T-helper 17 cell (primary cell): ENCODE data around the gene PUS3. TPM values are rescaled to one million over a fixed set of nuclear protein-coding genes. Genes with fewer than 3 reads are reported as not detected.

ENCODE experiments used
- ATAC-seq: fragments of 150-1000 bp; cut with Tn5 transposase; 2 replicates; pipeline ENCODE4 v1.10.0; 2021; ENCODE audit warnings: mild to moderate bottlenecking, moderate library complexity
- DNase-seq, 3 donors: peaks; one replicate each; pipeline versions ENCODE4 v3.0.0 to v3.0.0-alpha.2; 2020 to 2021
- H3K9me3 ChIP-seq: one replicate; pipeline ENCODE4 v1.7.0; 2013; ENCODE audit warnings: low read length, mild to moderate bottlenecking; ENCODE audit not compliant: control insufficient read depth, poor library complexity, severe bottlenecking
- H3K27ac Mint-ChIP-seq: one replicate; pipeline ENCODE4 v1.8.0; 2022; ENCODE audit warnings: mild to moderate bottlenecking, moderate library complexity, mixed read lengths
- H3K27me3 Mint-ChIP-seq: one replicate; pipeline ENCODE4 v1.8.0; 2022; ENCODE audit warnings: mixed read lengths
- H3K36me3 Mint-ChIP-seq: one replicate; pipeline ENCODE4 v1.8.0; 2022; ENCODE audit warnings: low read depth, mixed read lengths
- H3K4me1 Mint-ChIP-seq: one replicate; pipeline ENCODE4 v1.8.0; 2022; ENCODE audit warnings: mild to moderate bottlenecking, mixed read lengths
- H3K4me3 Mint-ChIP-seq: one replicate; pipeline ENCODE4 v1.8.0; 2022; ENCODE audit warnings: mild to moderate bottlenecking, moderate library complexity, mixed read lengths
- total RNA-seq, 4 donors: library from RNA in 2 of 4; stranded (reverse) in 2 of 4; gene quantifications; one replicate each; pipeline ENCODE4 v1.2.3 and lab custom pipeline; 2022 to 2026

The PUS3 gene
- total RNA-seq, 2 donors from 2014 or later, result 3.5 to 4.1 TPM

DNA sequence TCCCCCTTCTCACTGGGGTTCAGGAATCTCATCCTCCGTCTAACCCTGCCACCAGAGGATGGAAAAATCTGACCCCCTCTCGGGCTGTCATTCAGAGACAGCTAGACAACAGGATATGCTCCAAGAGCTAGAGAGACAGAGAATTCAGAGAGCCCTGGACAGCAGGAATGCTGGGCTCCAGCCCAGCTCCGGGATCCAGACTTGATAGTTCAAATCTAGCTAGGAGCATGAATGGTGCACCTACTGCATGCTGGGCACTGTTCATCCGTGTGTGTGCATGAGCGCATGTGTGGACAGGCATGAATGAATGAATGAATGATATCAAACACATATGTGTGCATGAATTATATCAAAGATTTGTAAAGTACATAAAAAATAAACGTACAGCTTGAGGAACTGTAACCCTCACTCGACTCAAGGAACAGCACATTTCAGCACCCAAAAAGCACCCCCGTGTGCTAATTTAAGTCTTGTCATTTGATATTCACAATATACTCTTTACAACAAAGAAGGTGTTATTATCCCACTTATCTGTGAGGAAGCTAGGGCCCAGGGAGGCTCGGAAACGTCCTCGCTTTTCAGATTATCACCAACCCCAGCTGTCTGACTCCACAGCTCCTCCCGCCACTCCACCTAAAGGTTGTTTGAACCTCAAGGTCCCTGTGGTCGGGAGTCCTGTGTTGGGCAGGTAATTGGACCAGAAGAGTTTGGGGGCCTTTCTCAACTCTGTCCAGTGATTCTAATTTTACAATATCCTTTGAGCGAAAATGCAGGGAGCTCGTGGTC lies 42.2 kb upstream of the PUS3 start:
- H3K4me1 Mint-ChIP-seq, result peaks cover 12% of the 10 kb centered on the region
- H3K27me3 Mint-ChIP-seq, result peaks cover 29% of the 10 kb centered on the region
- no peaks in the 10 kb centered on the region for H3K9me3 ChIP-seq
- H3K36me3 Mint-ChIP-seq, result no peaks in the 10 kb centered on the region
- H3K4me3 Mint-ChIP-seq, result no peak overlapping the region
- DNase-seq (no peak), ATAC-seq (no peak)
- H3K27ac Mint-ChIP-seq, result no peak overlapping the region

GRCh38 chr11:125944350-125945010 lies 41.5 kb upstream of the PUS3 start:
- Mint-ChIP-seq H3K4me3 (no peak overlapping the region), H3K36me3 (no peaks in the 10 kb centered on the region), H3K4me1 (peaks cover 12% of the 10 kb centered on the region), H3K27me3 (peaks cover 22% of the 10 kb centered on the region), H3K27ac (no peak overlapping the region)
- H3K9me3 ChIP-seq, result no peaks in the 10 kb centered on the region
- no peak for DNase-seq
- no peak for ATAC-seq

DNA sequence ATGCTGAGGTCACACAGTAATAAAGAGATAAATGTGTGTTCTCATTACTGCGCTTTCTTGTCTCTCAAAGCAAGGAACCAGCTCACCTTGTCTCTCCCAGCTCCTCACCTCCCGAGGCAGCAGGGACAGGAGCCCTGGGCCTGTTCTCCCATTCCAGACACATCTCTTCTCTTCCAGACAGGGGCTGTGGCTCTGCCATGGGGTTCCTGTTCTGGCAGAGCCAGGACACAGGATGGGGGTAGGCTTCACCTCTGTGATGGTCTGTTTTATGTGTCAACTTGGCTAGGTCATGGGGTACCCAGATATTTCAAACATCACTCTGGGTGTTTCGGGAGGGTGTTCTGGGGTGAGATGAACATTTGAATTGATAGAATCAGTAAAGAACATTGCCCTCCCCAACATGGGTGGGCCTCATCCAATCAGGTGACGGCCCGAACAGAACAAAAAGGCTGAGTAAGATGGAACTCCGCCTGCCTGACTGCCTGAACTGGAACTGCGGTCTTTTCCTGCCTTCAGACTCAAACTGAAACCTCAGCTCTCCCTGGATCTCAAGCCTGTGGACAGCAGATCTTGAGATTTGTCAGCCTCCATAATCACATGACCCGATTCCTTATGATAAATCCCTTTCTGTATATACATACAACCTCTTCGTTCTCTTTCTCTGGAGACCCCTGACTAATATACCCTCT lies 40.8 kb upstream of the PUS3 start:
- DNase-seq, result no peak
- H3K9me3 ChIP-seq, result no peaks in the 10 kb centered on the region
- peaks cover 13% of the 10 kb centered on the region for H3K4me1 Mint-ChIP-seq
- no peak for ATAC-seq
- H3K27ac Mint-ChIP-seq, result no peak overlapping the region
- H3K4me3 Mint-ChIP-seq, result no peak overlapping the region
- no peaks in the 10 kb centered on the region for H3K36me3 Mint-ChIP-seq
- H3K27me3 Mint-ChIP-seq, result peaks cover 16% of the 10 kb centered on the region

- H3K9me3 ChIP-seq, result no peaks in the 10 kb centered on the region
- Mint-ChIP-seq H3K4me1 (peaks cover 19% of the 10 kb centered on the region), H3K27me3 (peaks cover 15% of the 10 kb centered on the region), H3K4me3 (no peak overlapping the region), H3K27ac (no peak overlapping the region), H3K36me3 (no peaks in the 10 kb centered on the region)
- ATAC-seq, result no peak
- DNase-seq, result no peak
Observed at GRCh38 chr11:125942771-125943428, 39.9 kb upstream of the PUS3 start.

DNA sequence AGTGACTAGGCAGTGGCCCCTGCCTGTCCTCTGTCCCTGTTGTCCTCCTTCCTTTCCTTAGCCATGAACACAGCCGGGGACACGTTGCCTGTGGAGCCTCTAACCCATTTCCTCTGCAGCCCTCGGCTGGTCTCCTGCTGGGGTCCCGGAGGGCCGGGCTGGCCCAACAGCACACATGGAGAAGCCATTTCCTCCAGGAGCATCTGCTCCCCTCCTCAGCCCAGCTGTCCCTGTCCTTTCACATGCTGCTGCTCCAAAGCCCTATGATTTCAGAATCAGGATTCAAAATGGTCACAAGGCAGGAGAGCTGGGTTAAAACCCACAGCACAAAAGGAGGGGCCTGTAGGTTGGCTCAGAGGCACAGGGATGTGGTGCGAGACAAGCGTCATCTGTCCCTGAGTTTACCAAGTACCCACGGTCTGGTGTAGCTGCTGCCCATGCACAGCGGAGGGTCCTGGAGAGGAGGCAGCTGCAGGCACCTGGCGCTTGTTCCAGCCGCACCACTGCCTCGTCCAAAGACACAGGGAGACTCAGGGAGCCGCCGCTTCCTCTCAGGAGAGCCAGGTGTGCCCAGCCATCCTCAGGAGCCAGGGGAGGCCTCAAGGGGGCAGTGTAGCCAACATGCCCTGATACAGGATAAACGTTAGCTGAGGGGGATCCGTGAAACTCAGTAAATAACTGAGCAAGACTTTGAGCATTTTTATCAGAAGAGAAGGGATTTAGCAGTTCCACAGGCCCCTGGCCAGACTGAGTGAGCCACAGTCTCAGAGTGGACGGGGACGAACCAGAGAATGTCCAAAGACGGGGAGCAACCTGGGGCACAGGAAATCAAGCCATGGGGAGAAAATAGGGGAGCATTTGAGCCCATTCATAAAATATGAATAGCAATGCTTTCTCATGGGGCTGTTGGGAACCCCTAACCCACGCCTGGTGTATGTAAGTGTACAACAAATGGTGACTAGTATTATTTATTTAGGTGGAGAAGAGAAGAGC lies 38.9 kb upstream of the PUS3 start:
- H3K4me3 Mint-ChIP-seq, result peak overlapping the region; percentile 33

DNA sequence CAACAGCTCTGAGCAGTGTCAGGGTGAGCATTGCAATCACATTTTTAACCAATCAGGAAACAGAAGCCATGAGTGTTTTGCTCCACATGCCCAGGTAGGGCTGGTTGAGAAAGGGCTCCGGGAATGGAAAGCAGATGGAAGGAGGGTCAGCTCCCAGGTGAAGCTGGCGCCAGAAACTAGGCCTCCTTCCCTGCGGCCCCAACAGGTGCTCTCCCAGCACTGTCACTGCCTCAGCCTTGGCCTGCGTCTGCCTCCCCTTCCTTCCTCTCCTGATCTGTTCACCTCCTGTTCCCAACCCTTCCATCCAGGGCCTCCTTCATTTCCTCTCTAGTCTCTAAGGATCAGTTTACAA lies 38.2 kb upstream of the PUS3 start:
- ATAC-seq, result no peak
- peaks cover 19% of the 10 kb centered on the region for H3K4me1 Mint-ChIP-seq
- no peak overlapping the region for H3K4me3 Mint-ChIP-seq
- H3K27me3 Mint-ChIP-seq, result peaks cover 12% of the 10 kb centered on the region
- no peaks in the 10 kb centered on the region for H3K36me3 Mint-ChIP-seq
- no peaks in the 10 kb centered on the region for H3K9me3 ChIP-seq
- peak overlapping the region; percentile 67 for H3K27ac Mint-ChIP-seq
- no peak for DNase-seq

More for the DNA sequence above, 38.9 kb upstream of the PUS3 start:
- no peaks in the 10 kb centered on the region for H3K9me3 ChIP-seq
- Mint-ChIP-seq H3K27me3 (peaks cover 12% of the 10 kb centered on the region), H3K36me3 (no peaks in the 10 kb centered on the region), H3K27ac (peak overlapping the region; percentile 67), H3K4me1 (peaks cover 19% of the 10 kb centered on the region)
- peak; percentile 70 for ATAC-seq
- DNase-seq, result peak in 2 of 3 donors; percentile 13 to 28

- no peaks in the 10 kb centered on the region for H3K36me3 Mint-ChIP-seq
- peaks cover 12% of the 10 kb centered on the region for H3K27me3 Mint-ChIP-seq
- no peak for DNase-seq
- ATAC-seq, result no peak
- H3K4me3 Mint-ChIP-seq, result no peak overlapping the region
- no peaks in the 10 kb centered on the region for H3K9me3 ChIP-seq
- peaks cover 19% of the 10 kb centered on the region for H3K4me1 Mint-ChIP-seq
- no peak overlapping the region for H3K27ac Mint-ChIP-seq
Observed at GRCh38 chr11:125940145-125940544, 37.1 kb upstream of the PUS3 start.

DNA sequence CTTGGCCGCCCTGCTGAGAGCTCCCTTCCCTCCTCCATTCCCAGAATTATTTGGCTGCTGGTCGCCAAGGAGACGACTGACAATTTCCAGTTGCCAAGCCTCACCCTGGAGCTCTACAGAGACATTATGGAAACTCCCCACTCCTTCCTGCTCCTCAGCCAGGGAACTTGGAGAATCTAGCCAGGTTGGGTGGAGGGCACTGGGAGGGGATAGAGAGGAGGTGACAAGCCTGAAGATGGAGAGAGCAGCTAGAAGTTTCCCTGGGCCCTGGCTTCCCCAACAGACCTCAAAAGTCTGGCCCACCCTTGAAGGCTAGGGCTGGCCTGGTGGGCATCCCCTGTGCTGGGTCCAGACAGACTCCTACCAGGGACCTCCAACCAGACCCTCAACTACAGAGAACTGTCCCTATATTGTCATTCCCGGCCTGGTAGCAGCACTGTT lies 36.1 kb upstream of the PUS3 start:
- Mint-ChIP-seq H3K4me3 (no peak overlapping the region), H3K27ac (no peak overlapping the region), H3K27me3 (peaks cover 12% of the 10 kb centered on the region), H3K36me3 (no peaks in the 10 kb centered on the region), H3K4me1 (peaks cover 17% of the 10 kb centered on the region)
- ATAC-seq (no peak), DNase-seq (no peak)
- no peaks in the 10 kb centered on the region for H3K9me3 ChIP-seq

GRCh38 chr11:125938418-125938817 lies 35.4 kb upstream of the PUS3 start:
- peaks cover 14% of the 10 kb centered on the region for H3K27me3 Mint-ChIP-seq
- DNase-seq (no peak), ATAC-seq (no peak)
- no peak overlapping the region for H3K4me3 Mint-ChIP-seq
- H3K36me3 Mint-ChIP-seq, result no peaks in the 10 kb centered on the region
- no peaks in the 10 kb centered on the region for H3K9me3 ChIP-seq
- peaks cover 15% of the 10 kb centered on the region for H3K4me1 Mint-ChIP-seq
- H3K27ac Mint-ChIP-seq, result no peak overlapping the region

GRCh38 chr11:125935618-125936199 lies 32.7 kb upstream of the PUS3 start:
- H3K27me3 Mint-ChIP-seq, result peaks cover 10% of the 10 kb centered on the region
- ATAC-seq (no peak), DNase-seq (no peak)
- H3K27ac Mint-ChIP-seq, result no peak overlapping the region
- H3K36me3 Mint-ChIP-seq, result no peaks in the 10 kb centered on the region
- peaks cover 7% of the 10 kb centered on the region for H3K4me1 Mint-ChIP-seq
- H3K9me3 ChIP-seq, result no peaks in the 10 kb centered on the region
- H3K4me3 Mint-ChIP-seq, result no peak overlapping the region

DNA sequence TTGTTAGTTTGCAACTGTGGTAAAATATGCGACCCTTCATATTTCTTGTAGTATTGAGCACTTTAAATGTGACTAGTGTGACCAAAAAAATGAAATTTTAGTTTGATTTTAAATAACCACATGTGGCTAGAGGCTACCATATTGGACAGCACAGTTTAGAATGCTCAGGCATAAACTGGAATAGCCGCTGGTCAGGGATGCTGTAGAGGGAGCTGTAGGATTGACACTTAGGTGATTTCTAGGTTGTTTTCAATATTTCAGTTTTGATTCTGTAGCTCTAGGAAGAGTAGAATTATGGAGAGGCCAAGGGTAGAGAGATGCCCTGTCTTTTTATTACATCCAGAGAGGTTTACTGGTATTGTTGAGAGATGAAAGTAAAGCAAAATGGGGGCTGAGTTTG lies 32.0 kb upstream of the PUS3 start:
- peaks cover 16% of the 10 kb centered on the region for H3K27me3 Mint-ChIP-seq
- H3K4me3 Mint-ChIP-seq, result no peak overlapping the region
- H3K4me1 Mint-ChIP-seq, result peaks cover 7% of the 10 kb centered on the region
- H3K9me3 ChIP-seq, result no peaks in the 10 kb centered on the region
- ATAC-seq (no peak), DNase-seq (no peak)
- H3K36me3 Mint-ChIP-seq, result no peaks in the 10 kb centered on the region
- no peak overlapping the region for H3K27ac Mint-ChIP-seq

GRCh38 chr11:125934473-125934872 lies 31.5 kb upstream of the PUS3 start:
- no peak overlapping the region for H3K27ac Mint-ChIP-seq
- H3K9me3 ChIP-seq, result no peaks in the 10 kb centered on the region
- no peak for DNase-seq
- peaks cover 7% of the 10 kb centered on the region for H3K4me1 Mint-ChIP-seq
- no peak for ATAC-seq
- H3K27me3 Mint-ChIP-seq, result peaks cover 22% of the 10 kb centered on the region
- H3K36me3 Mint-ChIP-seq, result no peaks in the 10 kb centered on the region
- H3K4me3 Mint-ChIP-seq, result no peak overlapping the region
